OCI-LY7 (cell line): ENCODE measurements around the gene HHLA2.

Experiments used
- EZH2phosphoT487 ChIP-seq: fragments of 200-600 bp; sonication (generic); IDR thresholded peaks from 2 replicates; pipeline ENCODE4 v1.6.1; 2018; ENCODE audit warnings: low read depth, borderline replicate concordance, mild to moderate bottlenecking, mixed run types, antibody characterized with exemption, low read length, moderate library complexity, mixed read lengths
- TF ChIP-seq, protein P1 (sequence below): fragments of 200-600 bp; sonication (generic); conservative IDR thresholded peaks from 2 replicates; pipeline ENCODE4 v1.5.1; 2014; ENCODE audit warnings: mild to moderate bottlenecking, antibody characterized with exemption, low read length, moderate library complexity, mixed read lengths

DNA sequence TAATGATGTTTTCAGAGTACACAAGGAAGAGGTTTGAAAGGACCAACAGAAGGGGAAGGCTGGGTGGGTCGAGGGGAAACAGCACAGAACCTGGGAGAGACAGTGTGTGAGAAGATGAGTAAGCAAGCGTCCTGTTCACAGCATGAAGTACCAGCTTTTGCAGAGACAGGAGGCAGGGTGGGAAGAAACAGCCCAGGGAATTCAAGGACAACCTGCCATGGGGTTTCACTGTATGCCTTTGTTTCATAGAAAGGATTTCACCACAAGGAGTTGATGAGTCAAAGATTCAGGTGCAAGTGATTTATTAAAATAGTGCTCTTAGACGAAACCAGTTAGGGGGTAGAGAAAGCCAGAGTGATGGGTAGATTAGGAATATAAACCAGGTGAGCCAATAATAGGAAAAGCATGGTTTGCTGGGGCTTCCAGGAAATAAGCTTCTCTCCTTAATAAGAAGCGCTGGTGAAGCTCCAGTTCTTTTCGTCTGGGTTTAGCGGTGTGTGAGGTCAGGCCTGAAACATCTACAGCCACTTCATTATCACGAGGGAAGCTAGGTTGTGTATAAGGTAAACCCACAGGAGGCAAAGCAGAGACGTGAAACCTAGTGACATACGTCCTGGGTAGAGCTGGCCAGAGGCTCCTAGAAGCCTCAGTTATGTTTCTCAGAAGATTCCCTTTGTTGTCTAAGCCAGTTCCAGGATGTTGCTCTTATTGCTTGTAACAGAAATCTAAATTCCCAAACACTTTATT lies 3.9 kb downstream of the HHLA2 start:
- TF ChIP-seq, protein P1, sequence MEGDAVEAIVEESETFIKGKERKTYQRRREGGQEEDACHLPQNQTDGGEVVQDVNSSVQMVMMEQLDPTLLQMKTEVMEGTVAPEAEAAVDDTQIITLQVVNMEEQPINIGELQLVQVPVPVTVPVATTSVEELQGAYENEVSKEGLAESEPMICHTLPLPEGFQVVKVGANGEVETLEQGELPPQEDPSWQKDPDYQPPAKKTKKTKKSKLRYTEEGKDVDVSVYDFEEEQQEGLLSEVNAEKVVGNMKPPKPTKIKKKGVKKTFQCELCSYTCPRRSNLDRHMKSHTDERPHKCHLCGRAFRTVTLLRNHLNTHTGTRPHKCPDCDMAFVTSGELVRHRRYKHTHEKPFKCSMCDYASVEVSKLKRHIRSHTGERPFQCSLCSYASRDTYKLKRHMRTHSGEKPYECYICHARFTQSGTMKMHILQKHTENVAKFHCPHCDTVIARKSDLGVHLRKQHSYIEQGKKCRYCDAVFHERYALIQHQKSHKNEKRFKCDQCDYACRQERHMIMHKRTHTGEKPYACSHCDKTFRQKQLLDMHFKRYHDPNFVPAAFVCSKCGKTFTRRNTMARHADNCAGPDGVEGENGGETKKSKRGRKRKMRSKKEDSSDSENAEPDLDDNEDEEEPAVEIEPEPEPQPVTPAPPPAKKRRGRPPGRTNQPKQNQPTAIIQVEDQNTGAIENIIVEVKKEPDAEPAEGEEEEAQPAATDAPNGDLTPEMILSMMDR = no peak
- TF ChIP-seq EZH2phosphoT487 = no peak
